Panc1 (cell line): Measurements from ENCODE around the gene SLC16A8. TPM values are rescaled to one million over a fixed set of nuclear protein-coding genes. Genes with fewer than 3 reads are reported as not detected.

Experiments used
- ATAC-seq: fragments of 200-7000 bp; cut with Tn5 transposase; 2 replicates; pipeline ENCODE4 v1.9.1; 2020; ENCODE audit warnings: mild to moderate bottlenecking, moderate library complexity
- BruUV-seq: library from RNA; stranded (reverse); fragments of 400-500 nt; replicated peaks from 2 replicates; lab custom pipeline; 2021; lab: Mats Ljungman, UMichigan
- CTCF ChIA-PET: fragments of 300-600 bp; sonication (Branson Sonifier 250); formaldehyde crosslinking; loops from one replicate; lab custom pipeline; 2022; ENCODE audit warnings: antibody characterized with exemption; lab: Charles Lee
- POLR2A ChIA-PET: fragments of 300-600 bp; sonication (Branson Sonifier 250); formaldehyde crosslinking; loops from one replicate; lab custom pipeline; 2022; ENCODE audit warnings: antibody characterized with exemption; lab: Charles Lee
- DNase-seq: peaks from one replicate; pipeline ENCODE4 v3.0.0-alpha.2; 2010; ENCODE audit warnings: low read depth, low spot score
- H3K27ac ChIP-seq: 2 replicates; pipeline ENCODE4 v1.5.1; 2011; ENCODE audit warnings: mild to moderate bottlenecking, low read length, inconsistent platforms
- H3K27me3 ChIP-seq: fragments of 200-500 bp; sonication (Bioruptor generic); 2 replicates; pipeline ENCODE4 v1.6.0; 2014; ENCODE audit warnings: low read length, inconsistent platforms; ENCODE audit not compliant: control insufficient read depth, insufficient read depth
- H3K36me3 ChIP-seq: fragments of 200-500 bp; sonication (Bioruptor generic); 2 replicates; pipeline ENCODE4 v1.5.1; 2014; ENCODE audit warnings: inconsistent platforms, mild to moderate bottlenecking, low read length, moderate library complexity; ENCODE audit not compliant: control insufficient read depth, insufficient read depth
- H3K4me1 ChIP-seq: 2 replicates; pipeline ENCODE4 v1.5.1; 2011; ENCODE audit warnings: inconsistent platforms, mild to moderate bottlenecking, low read length, moderate library complexity; ENCODE audit not compliant: control insufficient read depth, insufficient read depth
- H3K4me3 ChIP-seq, 2 experiments: 2 replicates each; pipeline ENCODE4 v1.5.1; 2011 to 2012; ENCODE audit warnings: low read depth in 2 of 2, low read length in 2 of 2, mild to moderate bottlenecking in 2 of 2, inconsistent platforms in 1 of 2, moderate library complexity in 1 of 2
- H3K9me3 ChIP-seq: fragments of 200-500 bp; sonication (Bioruptor generic); 2 replicates; pipeline ENCODE4 v1.5.1; 2014; ENCODE audit warnings: low read depth, mild to moderate bottlenecking, inconsistent platforms, low read length, moderate library complexity; ENCODE audit not compliant: control insufficient read depth, insufficient read depth
- POLR2AphosphoS5 ChIP-seq: IDR thresholded peaks from 2 replicates; pipeline ENCODE4 v1.6.1; 2012; ENCODE audit warnings: mild to moderate bottlenecking, low read depth, low read length, moderate library complexity
- SIN3A ChIP-seq: IDR thresholded peaks from 2 replicates; pipeline ENCODE4 v1.6.1; 2012; ENCODE audit warnings: low read depth, mild to moderate bottlenecking, low read length, moderate library complexity, borderline replicate concordance; ENCODE audit not compliant: insufficient read depth
- TCF7L2 ChIP-seq: IDR thresholded peaks from 2 replicates; pipeline ENCODE4 v1.6.1; 2011; ENCODE audit warnings: mild to moderate bottlenecking, low read depth, low read length, inconsistent platforms
- in situ Hi-C: cut with HindIII; loops from 2 replicates; pipeline ENCODE4 v1.10.0; 2016; ENCODE audit warnings: low sequenced_read_pairs, low pct_unique_long_range_greater_than_20kb
- intact Hi-C: fragments of 100-400 bp; cut with micrococcal nuclease; formaldehyde crosslinking; loops from one replicate; pipeline ENCODE4 v1.10.0; 2022; ENCODE audit not compliant: unreplicated experiment
- total RNA-seq: library from RNA; stranded (reverse); gene quantifications from one replicate; pipeline ENCODE4 v1.2.1, GENCODE V29; 2021; ENCODE audit not compliant: unreplicated experiment
- TF ChIP-seq, protein P1 (sequence below): fragments of 450-650 bp; IDR thresholded peaks from 2 replicates; pipeline ENCODE4 v1.5.1; 2017; ENCODE audit warnings: mild to moderate bottlenecking
- TF ChIP-seq, protein P2 (sequence below), 2 experiments: IDR thresholded peaks; 2 replicates each; pipeline ENCODE4 v1.6.1; 2011 to 2012; ENCODE audit warnings: low read depth in 2 of 2, control low read depth in 1 of 2, low read length in 1 of 2, mild to moderate bottlenecking in 1 of 2, moderate library complexity in 1 of 2; ENCODE audit not compliant: insufficient read depth in 1 of 2

SLC16A8 gene
- total RNA-seq, 1 experiment from 2014 or later = not detected

DNA sequence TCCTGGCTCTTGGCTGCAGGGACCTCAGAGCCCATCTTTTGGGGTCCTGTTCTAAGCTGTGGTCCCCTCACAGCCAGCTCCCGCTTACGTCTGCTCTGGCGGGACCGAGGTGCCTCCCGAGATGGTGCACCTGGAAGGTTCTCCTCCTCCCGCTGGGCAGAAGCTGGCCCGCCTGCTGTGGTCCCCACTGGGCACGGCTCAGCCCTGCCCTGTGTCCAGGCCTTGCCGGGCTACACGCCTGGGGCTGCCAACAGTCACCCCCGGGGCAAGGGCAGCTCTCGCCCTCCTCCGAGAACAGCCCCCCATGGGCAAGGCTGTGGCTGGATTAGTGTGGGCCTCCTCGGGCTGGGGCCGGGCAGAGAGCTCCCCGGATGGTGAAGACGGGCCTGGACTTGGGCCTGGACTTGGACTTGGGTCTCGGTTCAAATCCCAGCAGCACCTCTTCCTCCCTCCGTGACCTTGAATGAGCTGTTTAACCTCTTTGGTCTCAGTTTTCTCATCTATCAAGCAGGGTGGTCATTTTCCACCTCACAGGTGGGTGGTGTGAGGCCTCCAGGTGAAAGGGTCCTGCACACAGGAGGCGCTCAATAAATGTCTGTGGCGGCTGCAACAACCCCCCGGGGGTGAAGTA lies 25.5 kb upstream of the SLC16A8 start:
- Histone ChIP-seq H3K27ac (no peak overlapping the region), H3K36me3 (no peaks in the 10 kb centered on the region), H3K27me3 (no peaks in the 10 kb centered on the region), H3K4me1 (no peaks in the 10 kb centered on the region), H3K4me3 (no peak overlapping the region), H3K9me3 (no peaks in the 10 kb centered on the region)
- POLR2A ChIA-PET = interaction anchor here (0.7 kb wide), 1 partner anchor 65 kb away, joined by 5 read pairs; no protein-coding TSS in a partner anchor
- TF ChIP-seq, protein P1, sequence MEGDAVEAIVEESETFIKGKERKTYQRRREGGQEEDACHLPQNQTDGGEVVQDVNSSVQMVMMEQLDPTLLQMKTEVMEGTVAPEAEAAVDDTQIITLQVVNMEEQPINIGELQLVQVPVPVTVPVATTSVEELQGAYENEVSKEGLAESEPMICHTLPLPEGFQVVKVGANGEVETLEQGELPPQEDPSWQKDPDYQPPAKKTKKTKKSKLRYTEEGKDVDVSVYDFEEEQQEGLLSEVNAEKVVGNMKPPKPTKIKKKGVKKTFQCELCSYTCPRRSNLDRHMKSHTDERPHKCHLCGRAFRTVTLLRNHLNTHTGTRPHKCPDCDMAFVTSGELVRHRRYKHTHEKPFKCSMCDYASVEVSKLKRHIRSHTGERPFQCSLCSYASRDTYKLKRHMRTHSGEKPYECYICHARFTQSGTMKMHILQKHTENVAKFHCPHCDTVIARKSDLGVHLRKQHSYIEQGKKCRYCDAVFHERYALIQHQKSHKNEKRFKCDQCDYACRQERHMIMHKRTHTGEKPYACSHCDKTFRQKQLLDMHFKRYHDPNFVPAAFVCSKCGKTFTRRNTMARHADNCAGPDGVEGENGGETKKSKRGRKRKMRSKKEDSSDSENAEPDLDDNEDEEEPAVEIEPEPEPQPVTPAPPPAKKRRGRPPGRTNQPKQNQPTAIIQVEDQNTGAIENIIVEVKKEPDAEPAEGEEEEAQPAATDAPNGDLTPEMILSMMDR = no peak
- TF ChIP-seq POLR2AphosphoS5 = no peak
- TF ChIP-seq SIN3A = no peak
- TF ChIP-seq TCF7L2 = no peak
- TF ChIP-seq, protein P2, sequence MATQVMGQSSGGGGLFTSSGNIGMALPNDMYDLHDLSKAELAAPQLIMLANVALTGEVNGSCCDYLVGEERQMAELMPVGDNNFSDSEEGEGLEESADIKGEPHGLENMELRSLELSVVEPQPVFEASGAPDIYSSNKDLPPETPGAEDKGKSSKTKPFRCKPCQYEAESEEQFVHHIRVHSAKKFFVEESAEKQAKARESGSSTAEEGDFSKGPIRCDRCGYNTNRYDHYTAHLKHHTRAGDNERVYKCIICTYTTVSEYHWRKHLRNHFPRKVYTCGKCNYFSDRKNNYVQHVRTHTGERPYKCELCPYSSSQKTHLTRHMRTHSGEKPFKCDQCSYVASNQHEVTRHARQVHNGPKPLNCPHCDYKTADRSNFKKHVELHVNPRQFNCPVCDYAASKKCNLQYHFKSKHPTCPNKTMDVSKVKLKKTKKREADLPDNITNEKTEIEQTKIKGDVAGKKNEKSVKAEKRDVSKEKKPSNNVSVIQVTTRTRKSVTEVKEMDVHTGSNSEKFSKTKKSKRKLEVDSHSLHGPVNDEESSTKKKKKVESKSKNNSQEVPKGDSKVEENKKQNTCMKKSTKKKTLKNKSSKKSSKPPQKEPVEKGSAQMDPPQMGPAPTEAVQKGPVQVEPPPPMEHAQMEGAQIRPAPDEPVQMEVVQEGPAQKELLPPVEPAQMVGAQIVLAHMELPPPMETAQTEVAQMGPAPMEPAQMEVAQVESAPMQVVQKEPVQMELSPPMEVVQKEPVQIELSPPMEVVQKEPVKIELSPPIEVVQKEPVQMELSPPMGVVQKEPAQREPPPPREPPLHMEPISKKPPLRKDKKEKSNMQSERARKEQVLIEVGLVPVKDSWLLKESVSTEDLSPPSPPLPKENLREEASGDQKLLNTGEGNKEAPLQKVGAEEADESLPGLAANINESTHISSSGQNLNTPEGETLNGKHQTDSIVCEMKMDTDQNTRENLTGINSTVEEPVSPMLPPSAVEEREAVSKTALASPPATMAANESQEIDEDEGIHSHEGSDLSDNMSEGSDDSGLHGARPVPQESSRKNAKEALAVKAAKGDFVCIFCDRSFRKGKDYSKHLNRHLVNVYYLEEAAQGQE (IDR thresholded peaks at IDR 0.05; ENCODE audit: insufficient read depth in 1 of 2, low read depth in 2 of 2, low read length in 1 of 2) = no peak
- no TSS peak for BruUV-seq
- in situ Hi-C loops (no loop called here), intact Hi-C loops (no loop called here)
- ATAC-seq (no peak), DNase-seq (no peak)
- CTCF ChIA-PET = interaction anchor here (1.0 kb wide), 1 partner anchor 26 kb away, joined by 5 read pairs; the partner anchor contains the start of gene SLC16A8

DNA sequence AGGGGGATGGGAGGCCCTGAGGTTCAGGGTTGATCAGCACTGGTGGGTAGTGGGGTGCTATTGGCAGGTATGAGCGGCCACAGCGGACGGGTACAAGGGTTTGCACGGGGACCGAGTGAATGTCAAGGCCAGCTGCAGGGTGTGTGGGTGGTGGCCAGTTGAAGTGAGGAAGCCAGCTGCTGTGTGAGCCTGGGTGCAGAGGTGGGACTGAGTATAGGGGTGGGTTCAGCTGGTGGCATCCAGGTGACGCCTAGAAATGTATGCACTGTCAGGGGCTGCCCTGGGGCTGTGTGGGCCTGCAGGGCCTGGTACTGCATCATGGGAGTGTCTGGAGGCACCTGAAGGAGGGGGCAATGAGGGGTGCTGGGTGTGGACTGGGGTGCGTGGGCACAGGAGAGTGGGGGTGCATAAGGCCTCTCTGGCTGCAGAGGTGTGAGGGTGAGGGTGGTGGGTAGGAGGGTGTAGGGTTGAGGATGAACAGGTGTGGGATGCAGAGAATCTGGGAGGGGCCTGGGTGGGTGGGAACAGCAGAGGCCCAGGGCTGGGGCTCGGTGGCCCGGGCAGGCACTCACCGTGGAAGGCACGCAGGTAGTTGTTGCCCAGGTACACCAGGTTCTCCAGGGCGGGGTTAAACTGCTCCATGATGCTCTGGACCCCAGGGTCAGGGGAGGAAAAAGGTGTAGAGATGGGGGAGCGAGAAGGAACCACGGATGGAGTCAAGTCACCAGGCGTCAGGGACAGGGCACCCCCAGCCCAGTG lies 24.8 kb upstream of the SLC16A8 start:
- H3K36me3 ChIP-seq = no peaks in the 10 kb centered on the region
- H3K9me3 ChIP-seq = no peaks in the 10 kb centered on the region
- TF ChIP-seq, protein P2 (IDR thresholded peaks at IDR 0.05; ENCODE audit: insufficient read depth in 1 of 2, low read depth in 2 of 2, low read length in 1 of 2) = no peak
- TF ChIP-seq SIN3A (no peak), POLR2AphosphoS5 (no peak), TCF7L2 (no peak)
- TF ChIP-seq, protein P1 = no peak
- DNase-seq (no peak), ATAC-seq (no peak)
- in situ Hi-C loops (no loop called here), intact Hi-C loops (no loop called here)
- H3K27me3 ChIP-seq = no peaks in the 10 kb centered on the region
- no peak overlapping the region for H3K4me3 ChIP-seq
- ChIA-PET POLR2A (no interaction called here), CTCF (interaction anchor here (1.0 kb wide), 1 partner anchor 25 kb away, joined by 5 read pairs; the partner anchor contains the start of gene SLC16A8)
- no peaks in the 10 kb centered on the region for H3K4me1 ChIP-seq
- BruUV-seq = no TSS peak
- H3K27ac ChIP-seq = no peak overlapping the region
